NAMALWA (cell line): ENCODE results near the gene CRYBG3.
A peak's percentile ranks its signal among the peaks of the same experiment; 100 is the strongest.

ENCODE experiments used
- DNase-seq: peaks from one replicate; pipeline ENCODE4 v3.0.0-alpha.2; 2015; ENCODE audit warnings: low spot score

CRYBG3 gene

GRCh38 chr3:97942801-97943546 is 121.2 kb downstream of the CRYBG3 start:
- DNase-seq = no peak

GRCh38 chr3:97948351-97949109 is 126.7 kb downstream of the CRYBG3 start:
- DNase-seq = no peak

GRCh38 chr3:97949110-97949485 is 127.3 kb downstream of the CRYBG3 start:
- no peak for DNase-seq

- DNase-seq = no peak
Observed at GRCh38 chr3:97949743-97950142, 127.9 kb downstream of the CRYBG3 start.

- no peak for DNase-seq
Observed at GRCh38 chr3:97950360-97950759, 128.5 kb downstream of the CRYBG3 start.

- no peak for DNase-seq
Observed at GRCh38 chr3:97952280-97952679, 130.5 kb downstream of the CRYBG3 start.

- DNase-seq = no peak
Observed at GRCh38 chr3:97952872-97953271, 131.1 kb downstream of the CRYBG3 start.

GRCh38 chr3:97954228-97954827 is 132.5 kb downstream of the CRYBG3 start:
- DNase-seq = no peak

GRCh38 chr3:97956051-97956450 is 134.2 kb downstream of the CRYBG3 start:
- DNase-seq = no peak

- DNase-seq = no peak
Observed at GRCh38 chr3:97957617-97958311, 136.0 kb downstream of the CRYBG3 start.

GRCh38 chr3:97958396-97958795 is 136.6 kb downstream of the CRYBG3 start:
- DNase-seq = no peak

GRCh38 chr3:97958796-97959195 is 137.0 kb downstream of the CRYBG3 start:
- DNase-seq = no peak

- DNase-seq = no peak
Observed at GRCh38 chr3:97959872-97960271, 138.1 kb downstream of the CRYBG3 start.

- DNase-seq = no peak
Observed at GRCh38 chr3:97960551-97960950, 138.7 kb downstream of the CRYBG3 start.

- no peak for DNase-seq
Observed at GRCh38 chr3:97960993-97961766, 139.4 kb downstream of the CRYBG3 start.

- DNase-seq = no peak
Observed at GRCh38 chr3:97967966-97968365, 146.2 kb downstream of the CRYBG3 start.

GRCh38 chr3:97968376-97968775 is 146.6 kb downstream of the CRYBG3 start:
- DNase-seq = no peak

GRCh38 chr3:97969541-97969940 is 147.7 kb downstream of the CRYBG3 start:
- DNase-seq = no peak

GRCh38 chr3:97970156-97970555 is 148.3 kb downstream of the CRYBG3 start:
- peak; percentile 5 for DNase-seq

- DNase-seq = peak; percentile 55
Observed at GRCh38 chr3:97970956-97971620, 149.3 kb downstream of the CRYBG3 start.
